Lung (tissue), 16 donors: ENCODE data around the gene RPS27. TPM values are rescaled to one million over a fixed set of nuclear protein-coding genes. Genes with fewer than 3 reads are reported as not detected.
A peak's percentile ranks its signal among the peaks of the same experiment; 100 is the strongest.

Source experiments
- ATAC-seq: fragments of 200-7000 bp; cut with Tn5 transposase; one replicate; pipeline ENCODE4 v1.9.1; 2020; ENCODE audit warnings: moderate number of reproducible peaks; ENCODE audit not compliant: insufficient read depth, low FRiP score
- DNase-seq, 3 donors: peaks; one replicate each; pipeline ENCODE4 v3.0.0-alpha.2; 2013 to 2017
- H3K27ac ChIP-seq, 2 donors: one replicate each; pipeline ENCODE4 v1.5.1; 2013; ENCODE audit warnings: mild to moderate bottlenecking in 2 of 2, moderate library complexity in 2 of 2, control low read depth in 1 of 2, inconsistent platforms in 1 of 2, low read depth in 1 of 2, low read length in 1 of 2
- H3K27me3 ChIP-seq, 3 donors: one replicate each; pipeline ENCODE4 v1.5.1; 2013; ENCODE audit warnings: low read length in 2 of 3; ENCODE audit not compliant: control insufficient read depth in 3 of 3, insufficient read depth in 3 of 3
- H3K36me3 ChIP-seq, 4 donors: one replicate each; pipeline ENCODE4 v1.5.1; 2013; ENCODE audit warnings: low read length in 4 of 4, mild to moderate bottlenecking in 1 of 4, moderate library complexity in 1 of 4; ENCODE audit not compliant: control insufficient read depth in 4 of 4, insufficient read depth in 4 of 4
- H3K4me1 ChIP-seq, 5 donors: one replicate each; pipeline ENCODE4 v1.5.1; 2013; ENCODE audit warnings: low read length in 5 of 5, mild to moderate bottlenecking in 2 of 5, moderate library complexity in 1 of 5; ENCODE audit not compliant: control insufficient read depth in 5 of 5, insufficient read depth in 5 of 5
- H3K4me3 ChIP-seq: one replicate; pipeline ENCODE4 v1.5.1; 2013; ENCODE audit warnings: mild to moderate bottlenecking, control low read depth, moderate library complexity
- H3K9ac ChIP-seq, 2 donors: one replicate each; pipeline ENCODE4 v1.5.1; 2013; ENCODE audit warnings: low read length in 2 of 2, control low read depth in 1 of 2; ENCODE audit not compliant: insufficient read depth in 1 of 2
- H3K9me3 ChIP-seq, 4 donors: one replicate each; pipeline ENCODE4 v1.5.1; 2013; ENCODE audit warnings: low read length in 3 of 4, mild to moderate bottlenecking in 1 of 4, moderate library complexity in 1 of 4; ENCODE audit not compliant: control insufficient read depth in 4 of 4, insufficient read depth in 3 of 4
- CTCF ChIP-seq: IDR thresholded peaks from 2 replicates; pipeline ENCODE4 v1.5.1; 2012; ENCODE audit warnings: mild to moderate bottlenecking; ENCODE audit errors: control extremely low read depth, extremely low read depth
- WGBS, 2 donors: extraction: QIAGEN DNeasy Blood & Tissue Kit; methylation state at CpG; one replicate each; pipeline ENCODE4 v1.1.7; 2013; 5-methylcytosine and 5-hydroxymethylcytosine counted together
- long read RNA-seq, 5 donors: transcript quantifications; one replicate each; lab custom pipeline, GENCODE V29; 2026
- polyA plus RNA-seq, 2 donors: library from polyadenylated mRNA; stranded (reverse); fragments of 200-250 nt; gene quantifications; one replicate each; pipeline ENCODE4 v1.2.1, GENCODE V29; 2013
- total RNA-seq, 2 donors: library from RNA; depleted of rRNA in 1 of 2; stranded (reverse); fragments of >200 nt in 1 of 2; gene quantifications; one replicate each; pipeline ENCODE4 v1.2.1, GENCODE V29; 2014 to 2021
- donor health status: control.
- donor health status: control.
- donor health status: Bipolar disorder and iron deficiency.
- donor health status: healthy.
- donor health status: DM: yes; HTN: yes; CAD: no.

Gene RPS27
- 1,000 to 10,000 TPM; 1,333 to 1,488 TPM for total RNA-seq
- polyA plus RNA-seq = 1,000 to 10,000 TPM; 5,278 to 9,554 TPM
- long read RNA-seq, donor 1, transcript RPS27-203 (3 exons, 496 nt) = minor isoform, 11 of 492 reads
- long read RNA-seq, donor 1, transcript RPS27-204 (4 exons, 573 nt) = minor isoform, 39 of 492 reads
- long read RNA-seq, donor 1, transcript RPS27-201 (4 exons, 359 nt) = major isoform, 392 of 492 reads
- long read RNA-seq, donor 1, transcript RPS27-202 (2 exons, 625 nt) = minor isoform, 10 of 492 reads
- long read RNA-seq, donor 1, partial matches to known transcripts = 38 of 492 reads
- long read RNA-seq, donor 1, other reads (novel, unspliced or antisense) = 0 of 492 reads
- long read RNA-seq, donor 2, transcript RPS27-203 (3 exons, 496 nt) = minor isoform, 7 of 258 reads
- long read RNA-seq, donor 2, transcript RPS27-204 (4 exons, 573 nt) = minor isoform, 18 of 258 reads
- long read RNA-seq, donor 2, transcript RPS27-201 (4 exons, 359 nt) = major isoform, 207 of 258 reads
- long read RNA-seq, donor 2, partial matches to known transcripts = 15 of 258 reads
- long read RNA-seq, donor 2, other reads (novel, unspliced or antisense) = 7 of 258 reads
- long read RNA-seq, donor 3, transcript RPS27-203 (3 exons, 496 nt) = minor isoform, 10 of 293 reads
- long read RNA-seq, donor 3, transcript RPS27-201 (4 exons, 359 nt) = major isoform, 227 of 293 reads
- long read RNA-seq, donor 3, transcript RPS27-204 (4 exons, 573 nt) = minor isoform, 28 of 293 reads
- long read RNA-seq, donor 3, partial matches to known transcripts = 22 of 293 reads
- long read RNA-seq, donor 3, other reads (novel, unspliced or antisense) = 0 of 293 reads
- long read RNA-seq, donor 4, transcript RPS27-204 (4 exons, 573 nt) = minor isoform, 15 of 271 reads
- long read RNA-seq, donor 4, transcript RPS27-203 (3 exons, 496 nt) = minor isoform, 10 of 271 reads
- long read RNA-seq, donor 4, transcript RPS27-201 (4 exons, 359 nt) = major isoform, 222 of 271 reads
- long read RNA-seq, donor 4, partial matches to known transcripts = 19 of 271 reads
- long read RNA-seq, donor 4, other reads (novel, unspliced or antisense) = 0 of 271 reads
- long read RNA-seq, donor 5, transcript RPS27-201 (4 exons, 359 nt) = major isoform, 570 of 703 reads
- long read RNA-seq, donor 5, transcript RPS27-202 (2 exons, 625 nt) = minor isoform, 8 of 703 reads
- long read RNA-seq, donor 5, transcript RPS27-204 (4 exons, 573 nt) = minor isoform, 51 of 703 reads
- long read RNA-seq, donor 5, transcript RPS27-203 (3 exons, 496 nt) = minor isoform, 21 of 703 reads
- long read RNA-seq, donor 5, partial matches to known transcripts = 40 of 703 reads
- long read RNA-seq, donor 5, other reads (novel, unspliced or antisense) = 8 of 703 reads

DNA sequence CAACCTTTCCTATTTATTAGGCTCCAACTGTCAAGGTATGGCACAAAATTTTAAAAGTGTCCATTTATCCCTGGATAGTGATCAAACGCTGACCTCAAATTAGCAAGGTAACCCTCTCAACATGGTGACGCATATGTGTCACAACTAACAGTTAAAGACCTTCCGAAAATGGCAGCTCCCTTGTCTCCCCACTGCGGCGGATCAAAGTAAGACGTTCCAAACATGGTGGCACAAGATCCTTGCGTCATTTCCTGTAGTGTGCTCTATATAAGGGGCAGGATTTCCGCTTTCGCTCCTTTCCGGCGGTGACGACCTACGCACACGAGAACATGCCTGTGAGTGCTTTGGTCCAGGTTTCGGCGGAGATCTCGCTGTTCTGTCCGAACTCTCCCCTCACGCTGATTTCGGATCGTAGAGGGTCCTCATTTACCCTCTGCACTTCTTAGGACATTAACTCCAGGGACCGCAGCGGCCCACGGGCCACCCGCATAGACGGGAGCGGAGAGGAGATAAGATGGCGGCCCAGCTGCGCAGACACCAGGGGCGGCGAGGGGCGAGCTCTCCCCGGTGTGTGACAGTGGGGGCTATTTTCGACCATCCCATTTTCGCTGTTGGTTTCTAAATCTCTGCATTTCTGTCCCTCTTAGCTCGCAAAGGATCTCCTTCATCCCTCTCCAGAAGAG, at the start of gene RPS27:
Gene RPS27, plus strand, starts transcription at position 295 of the 683 bp plus-strand sequence. Its CDS starts 35 bp downstream, at position 330.
- no peaks in the 10 kb centered on the region for H3K9me3 ChIP-seq
- peaks cover 4 to 16% (median 6%) of the 10 kb centered on the region in 5 donors for H3K4me1 ChIP-seq
- H3K9ac ChIP-seq = peak within 1 kb of the TSS; percentile 97
- DNase-seq (peak; percentile 95 to 99 (median 99)), ATAC-seq (peak; percentile 73)
- no peaks in the 10 kb centered on the region for H3K27me3 ChIP-seq
- no peak for TF ChIP-seq CTCF
- peaks cover 12 to 24% (median 17%) of the 10 kb centered on the region in 4 donors for H3K36me3 ChIP-seq
- 0 to 1% methylated on average over 36 of the region's 36 CpGs for WGBS, 2 donors
- H3K4me3 ChIP-seq = peak within 1 kb of the TSS; percentile 82
- peak within 1 kb of the TSS; percentile 96 to 99 for H3K27ac ChIP-seq

DNA sequence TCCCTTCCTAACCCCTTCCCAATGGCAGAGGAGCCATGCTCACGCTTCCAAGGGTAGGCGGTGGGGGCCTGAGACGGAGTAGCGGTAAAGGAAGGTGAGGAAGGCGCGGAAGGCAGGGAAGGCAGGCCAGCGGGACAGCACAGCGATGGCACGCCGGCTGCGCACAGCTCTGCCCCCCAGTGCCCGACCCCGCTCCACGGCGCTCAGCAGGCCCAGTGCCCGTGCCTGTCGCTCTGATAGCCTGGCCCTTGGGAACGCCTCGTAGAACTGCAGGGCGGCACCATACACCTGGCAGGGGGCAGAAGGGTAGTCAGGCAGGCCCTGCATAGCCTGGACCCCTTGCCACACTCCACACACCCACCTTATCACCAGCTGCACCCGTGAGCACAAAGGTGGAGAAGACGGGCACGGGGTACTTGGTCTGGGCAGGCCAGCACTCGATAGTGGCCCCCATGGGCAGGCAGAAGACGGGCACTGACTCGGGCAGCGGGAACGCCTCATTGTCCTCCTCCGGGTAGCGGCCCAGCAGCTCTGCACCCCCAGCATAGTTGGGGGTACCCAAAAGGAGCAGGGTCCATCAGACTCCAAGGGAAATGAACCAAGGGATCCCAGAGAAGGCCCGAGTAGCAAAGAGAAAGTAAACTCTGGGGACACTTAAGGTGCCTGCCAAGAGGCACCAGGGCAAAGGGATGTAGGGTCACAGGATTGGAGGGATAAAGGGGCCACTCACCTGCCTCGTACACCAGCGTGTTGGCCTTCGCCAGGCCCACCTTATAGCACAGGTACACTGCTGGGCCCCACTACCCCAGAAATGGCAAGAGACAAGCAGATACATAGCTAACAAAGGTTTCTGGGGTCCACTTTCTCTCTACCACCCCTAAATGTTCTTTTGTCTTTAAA, 48.5 kb upstream of the RPS27 start:
- ATAC-seq (no peak), DNase-seq (no peak)
- Histone ChIP-seq H3K9ac (no peak overlapping the region), H3K27me3 (no peaks in the 10 kb centered on the region), H3K9me3 (no peaks in the 10 kb centered on the region), H3K36me3 (peaks cover 0 to 48% (median 29%) of the 10 kb centered on the region in 4 donors), H3K27ac (no peak overlapping the region), H3K4me3 (no peak overlapping the region), H3K4me1 (peaks cover 0 to 14% (median 8%) of the 10 kb centered on the region in 5 donors)
- TF ChIP-seq CTCF = no peak
- 96% methylated on average over 34 of the region's 34 CpGs for WGBS, 2 donors
